HG03354 (cell line): ENCODE results near the gene USP53.
"Not testable (repeated sequence)": the region's sequence is repeated elsewhere in the genome, so short reads cannot be mapped to it uniquely, and the experiment has no call there.

Experiments
- ATAC-seq: cut with Tn5 transposase; IDR thresholded peaks from one replicate; pipeline ENCODE4 v1.9.1; 2021; ENCODE audit warnings: mild to moderate bottlenecking; ENCODE audit not compliant: unreplicated experiment, poor library complexity, severe bottlenecking

The USP53 gene

DNA sequence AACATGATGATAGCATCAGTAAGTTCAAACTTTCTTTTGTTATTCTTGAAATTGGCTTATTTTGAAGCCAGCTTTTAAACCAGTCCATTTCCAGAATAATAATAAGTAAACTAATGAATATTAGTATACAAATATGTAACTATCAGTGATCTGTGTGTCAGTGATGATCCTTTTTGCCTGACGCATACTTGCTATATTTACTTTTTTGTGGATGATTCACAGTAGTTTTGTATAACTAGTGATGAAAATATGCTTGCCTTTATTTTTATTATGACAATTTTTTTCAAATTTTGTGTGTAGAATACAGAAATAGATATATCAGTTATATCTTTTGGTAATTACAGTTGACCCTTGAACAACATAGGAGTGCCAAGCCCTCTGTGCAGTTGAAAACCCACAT lies 49.5 kb downstream of the USP53 start:
- ATAC-seq, result no peak

GRCh38 chr4:119264743-119265142 lies 52.2 kb downstream of the USP53 start:
- no peak for ATAC-seq

GRCh38 chr4:119266153-119266552 lies 53.6 kb downstream of the USP53 start:
- no peak for ATAC-seq

DNA sequence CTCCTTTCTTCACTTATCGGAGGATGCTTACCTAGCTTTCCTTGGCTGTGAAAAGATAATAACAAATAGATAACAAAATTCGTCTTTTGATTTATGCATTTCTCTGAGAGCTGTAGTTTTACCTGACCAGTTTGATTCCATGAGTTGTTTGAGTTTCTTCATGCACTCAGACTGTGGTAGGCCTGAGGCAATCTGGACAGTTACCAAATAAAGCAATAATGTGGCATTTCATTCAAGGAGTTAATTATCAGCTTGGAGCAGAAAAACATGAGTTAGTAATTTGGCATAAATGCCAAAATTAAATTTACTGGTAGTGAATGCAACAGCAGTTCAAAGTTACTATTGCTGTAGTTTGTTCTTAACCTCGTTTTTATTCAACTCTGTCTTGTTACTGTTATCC lies 56.0 kb downstream of the USP53 start:
- ATAC-seq, result no peak

GRCh38 chr4:119271361-119272085 lies 59.0 kb downstream of the USP53 start:
- no peak for ATAC-seq

GRCh38 chr4:119279541-119279940 lies 67.0 kb downstream of the USP53 start:
- not testable (repeated sequence) for ATAC-seq

DNA sequence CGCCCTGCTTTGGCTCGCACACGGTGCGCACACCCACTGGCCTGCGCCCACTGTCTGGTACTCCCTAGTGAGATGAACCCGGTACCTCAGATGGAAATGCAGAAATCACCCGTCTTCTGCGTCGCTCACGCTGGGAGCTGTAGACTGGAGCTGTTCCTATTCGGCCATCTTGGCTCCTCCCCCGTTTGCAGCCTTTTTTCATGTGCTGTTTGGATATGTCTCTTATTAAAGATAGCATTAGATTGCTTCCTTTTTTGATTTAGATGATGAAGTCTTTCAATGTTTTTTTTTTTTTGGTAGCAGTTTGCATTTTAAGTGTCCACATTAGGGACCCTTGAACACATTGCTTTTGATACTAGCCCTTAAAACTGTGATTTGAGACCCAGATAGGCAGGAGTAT lies 67.4 kb downstream of the USP53 start:
- ATAC-seq, result not testable (repeated sequence)

DNA sequence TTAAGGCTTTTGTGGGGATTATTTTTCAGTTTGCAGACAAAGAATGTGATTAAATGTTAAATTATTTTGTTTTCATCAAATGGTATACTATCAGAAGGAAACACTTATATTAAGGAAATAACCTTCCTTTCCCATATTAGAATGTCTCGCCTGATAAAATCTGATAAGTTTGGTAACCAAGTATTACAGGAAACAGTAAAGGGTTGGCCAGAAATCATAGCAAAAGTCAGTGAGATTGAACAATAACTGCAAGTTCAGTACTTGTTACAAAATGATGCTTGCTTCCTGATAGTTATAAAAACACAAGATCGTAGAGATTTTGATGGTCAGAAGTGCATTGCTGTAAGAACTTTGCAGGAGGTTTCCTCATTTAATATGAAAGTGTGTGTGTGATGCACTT lies 68.9 kb downstream of the USP53 start:
- ATAC-seq, result no peak

- ATAC-seq, result peak; percentile 86
Observed at GRCh38 chr4:119284876-119285780, 72.6 kb downstream of the USP53 start.

- no peak for ATAC-seq
Observed at GRCh38 chr4:119286377-119287002, 74.0 kb downstream of the USP53 start.

- ATAC-seq, result no peak
Observed at GRCh38 chr4:119289313-119289712, 76.8 kb downstream of the USP53 start.

- no peak for ATAC-seq
Observed at GRCh38 chr4:119290598-119290997, 78.1 kb downstream of the USP53 start.

GRCh38 chr4:119296356-119296755 lies 83.8 kb downstream of the USP53 start:
- ATAC-seq, result no peak

DNA sequence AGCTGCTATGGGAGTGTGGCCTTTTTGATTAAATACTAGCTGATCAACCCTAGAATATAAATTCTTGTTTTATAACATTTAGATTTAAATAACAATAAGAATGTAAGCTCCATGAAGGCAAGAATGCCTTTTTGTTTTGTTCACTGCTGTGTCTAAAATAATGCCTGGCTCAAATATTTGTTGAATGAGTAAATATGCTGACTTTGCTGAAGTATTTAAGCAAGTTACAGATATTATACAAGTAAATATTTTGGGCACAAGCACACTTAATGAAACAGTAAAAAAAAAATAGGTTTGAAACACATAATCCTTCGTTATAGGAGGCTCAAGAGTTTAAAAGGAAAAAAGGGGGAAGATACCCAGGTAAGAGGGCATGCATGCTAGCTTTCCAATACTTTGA lies 85.3 kb downstream of the USP53 start:
- ATAC-seq, result no peak

GRCh38 chr4:119299260-119299671 lies 86.8 kb downstream of the USP53 start:
- no peak for ATAC-seq

DNA sequence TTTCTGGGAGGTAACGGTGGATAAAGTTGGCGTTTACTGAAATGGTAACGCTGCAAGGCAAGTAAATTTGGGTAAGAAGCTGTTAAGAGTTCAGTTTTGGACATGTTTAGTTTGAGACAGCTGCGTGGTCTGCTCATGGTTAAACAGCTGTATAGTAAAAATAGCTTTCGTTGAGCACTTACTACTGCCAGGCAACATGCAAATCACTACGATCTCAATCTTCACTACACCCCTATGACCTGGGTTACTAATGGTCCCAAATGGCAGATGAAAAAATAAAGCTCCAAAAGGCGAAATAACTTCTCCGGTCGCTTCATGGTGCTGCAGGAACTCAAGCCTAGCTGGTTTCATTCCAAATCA lies 87.2 kb downstream of the USP53 start:
- peak; percentile 69 for ATAC-seq

- peak; percentile 95 for ATAC-seq
Observed at GRCh38 chr4:119300101-119300978, 87.8 kb downstream of the USP53 start.

DNA sequence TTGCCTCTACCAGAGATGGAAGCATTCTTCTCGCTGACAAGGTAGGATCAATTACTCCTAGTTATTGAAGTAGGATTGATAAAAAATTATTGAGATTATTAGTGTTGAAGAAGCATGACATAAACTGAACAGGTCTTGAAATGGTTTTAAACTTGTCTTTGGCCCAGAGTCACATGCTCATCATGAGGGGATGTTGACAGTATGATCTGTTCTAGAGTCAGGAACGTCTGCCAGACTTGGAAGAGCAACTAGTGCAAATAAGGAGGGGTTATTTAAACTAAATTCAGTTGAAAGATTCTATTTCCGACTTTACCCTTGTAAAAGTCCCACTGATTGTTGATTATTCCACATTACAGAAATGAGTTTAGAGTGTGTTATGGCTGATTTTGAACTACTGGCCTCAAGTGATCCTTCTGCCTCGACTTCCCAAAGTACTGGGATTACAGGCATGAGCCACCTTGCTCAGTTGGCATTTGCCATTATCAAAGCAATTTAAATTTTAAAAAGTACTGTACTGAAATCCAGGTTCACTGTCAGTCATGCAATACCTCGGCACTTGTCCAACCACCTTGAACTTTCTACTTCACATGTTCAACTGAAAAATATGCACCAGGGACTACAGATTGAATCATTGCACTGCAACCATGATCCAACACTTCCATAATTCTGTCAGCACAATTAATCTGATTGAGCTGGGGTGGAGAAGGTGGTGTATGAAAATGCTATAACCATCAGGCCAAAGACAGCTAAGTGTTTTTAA lies 89.7 kb downstream of the USP53 start:
- no peak for ATAC-seq
